CD4-positive, CD25-positive, alpha-beta regulatory T cell (primary cell): ENCODE results near the gene ZNF440. TPM values are rescaled to one million over a fixed set of nuclear protein-coding genes. Genes with fewer than 3 reads are reported as not detected.

Experiments used
- polyA plus RNA-seq, 4 donors: library from polyadenylated mRNA; unstranded; fragments of 300-500 nt; fragmentation: Illumina TruSeq; gene quantifications; one replicate each; pipeline ENCODE4 v1.2.3, GENCODE V29; 2021
- total RNA-seq: library from RNA; stranded (reverse); gene quantifications from one replicate; pipeline ENCODE4 v1.2.3, GENCODE V29; 2022

ZNF440 gene
- total and polyA plus RNA-seq, 5 donors from 2014 or later, result 0.68 to 13.1 (median 3.1) TPM

Other genes with a start within 250 kb of the ZNF440 start
- 40.4 TPM for gene ACP5, start 236.6 kb upstream of the ZNF440 start, total RNA-seq
- 10 to 100 TPM; 21.6 to 33.5 (median 32.3) TPM for gene ACP5, start 236.6 kb upstream of the ZNF440 start, polyA plus RNA-seq
- gene ZNF627, start 216.8 kb upstream of the ZNF440 start, total RNA-seq, result 6.4 TPM
- gene ZNF627, start 216.8 kb upstream of the ZNF440 start, polyA plus RNA-seq, result 10 to 100 TPM; 10.6 to 14.3 (median 10.9) TPM
- gene ZNF823, start 75.3 kb upstream of the ZNF440 start, total RNA-seq, result 4.8 TPM
- gene ZNF823, start 75.3 kb upstream of the ZNF440 start, polyA plus RNA-seq, result 1 to 10 TPM; 1.6 to 4.2 (median 2.5) TPM
- 2.7 TPM for gene ZNF441, start 47.3 kb upstream of the ZNF440 start, total RNA-seq
- gene ZNF441, start 47.3 kb upstream of the ZNF440 start, polyA plus RNA-seq, result 1 to 10 TPM; 3.7 to 6.3 (median 5.1) TPM
- gene ZNF491, start 15.8 kb upstream of the ZNF440 start, total RNA-seq, result 0.62 TPM
- under 1 TPM in 2 of 4 donors, not detected in 2; 0.10 to 0.86 TPM for gene ZNF491, start 15.8 kb upstream of the ZNF440 start, polyA plus RNA-seq
- 6.0 TPM for gene ZNF439, start 34.5 kb downstream of the ZNF440 start, total RNA-seq
- 1 to 10 TPM in 2 of 4 donors, under 1 TPM in 2; 0.60 to 4.6 (median 2.2) TPM for gene ZNF439, start 34.5 kb downstream of the ZNF440 start, polyA plus RNA-seq
- gene ZNF69, start 73.5 kb downstream of the ZNF440 start, total RNA-seq, result 2.0 TPM
- gene ZNF69, start 73.5 kb downstream of the ZNF440 start, polyA plus RNA-seq, result 1 to 10 TPM in 2 of 4 donors, under 1 TPM in 2; 0.86 to 2.6 (median 1.5) TPM
- 17.1 TPM for gene ZNF700, start 110.8 kb downstream of the ZNF440 start, total RNA-seq
- 1 to 10 TPM; 3.6 to 5.1 (median 4.3) TPM for gene ZNF700, start 110.8 kb downstream of the ZNF440 start, polyA plus RNA-seq
- 3.2 TPM for gene ZNF763, start 150.8 kb downstream of the ZNF440 start, total RNA-seq
- 1 to 10 TPM; 1.9 to 3.0 (median 2.5) TPM for gene ZNF763, start 150.8 kb downstream of the ZNF440 start, polyA plus RNA-seq
- gene ZNF433, start 221.4 kb downstream of the ZNF440 start, total RNA-seq, result 0.49 TPM
- 1 to 10 TPM in 3 of 4 donors, under 1 TPM in 1; 0.61 to 3.3 (median 2.1) TPM for gene ZNF433, start 221.4 kb downstream of the ZNF440 start, polyA plus RNA-seq
- not detected for gene ZNF878, start 238.7 kb downstream of the ZNF440 start, total RNA-seq
- under 1 TPM in 1 of 4 donors, not detected in 3; 0.22 TPM for gene ZNF878, start 238.7 kb downstream of the ZNF440 start, polyA plus RNA-seq